Measurements from ENCODE around the gene TEAD1. TPM values are rescaled to one million over a fixed set of nuclear protein-coding genes. Genes with fewer than 3 reads are reported as not detected.

The TEAD1 gene
- total and polyA plus RNA-seq, 9 of the 15 experiments (the other 6 are each of a cell fraction or from before 2014, with no cell fraction given): 1.7 to 17.7 (median 10.8) TPM

DNA sequence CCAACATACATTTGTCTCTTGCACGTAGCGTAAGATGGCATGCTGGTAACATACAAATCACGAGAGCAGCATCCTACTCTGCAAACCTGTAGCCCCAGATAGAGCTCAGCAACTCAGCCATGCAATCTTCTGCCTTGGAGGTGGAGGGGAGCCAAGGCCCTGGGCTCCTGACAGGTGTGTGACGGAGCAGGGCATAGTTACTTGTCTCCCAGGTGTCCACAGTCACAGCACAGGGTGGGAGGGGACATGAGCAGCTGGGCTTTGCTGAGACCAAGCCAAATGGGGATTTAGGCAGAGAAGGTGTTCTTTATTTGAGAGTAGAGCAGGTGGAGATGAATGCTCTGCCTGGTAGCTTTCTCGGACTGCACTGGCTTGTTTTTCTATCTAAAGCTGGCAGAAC lies 111.7 kb downstream of the TEAD1 start:
- in situ Hi-C loops (cut with MboI) (no loop called here), intact Hi-C loops (cut with micrococcal nuclease) (no loop called here)
- no TSS peak for BruUV-seq (replicated peaks)
- no peaks in the 10 kb centered on the region for H3K79me2 ChIP-seq (ENCODE audit: control insufficient read depth, insufficient read depth, low read length)
- no peaks in the 10 kb centered on the region for H3K36me3 ChIP-seq (ENCODE audit: control insufficient read depth, insufficient read depth, low read length)
- no peaks in the 10 kb centered on the region for H3K9me1 ChIP-seq (ENCODE audit: control insufficient read depth, insufficient read depth, low read length)
- ATAC-seq (no peak), DNase-seq (ENCODE audit: extremely low read depth in 1 of 4, low spot score in 3 of 4) (no peak), FAIRE-seq (no peak)
- no peaks in the 10 kb centered on the region for H3K27me3 ChIP-seq (ENCODE audit: control insufficient read depth in 2 of 2, insufficient read depth in 2 of 2, low read length in 2 of 2)
- H3K9ac ChIP-seq (ENCODE audit: insufficient read depth in 1 of 2, low read depth in 2 of 2, low read length in 2 of 2): no peak overlapping the region
- TF ChIP-seq, protein P1, sequence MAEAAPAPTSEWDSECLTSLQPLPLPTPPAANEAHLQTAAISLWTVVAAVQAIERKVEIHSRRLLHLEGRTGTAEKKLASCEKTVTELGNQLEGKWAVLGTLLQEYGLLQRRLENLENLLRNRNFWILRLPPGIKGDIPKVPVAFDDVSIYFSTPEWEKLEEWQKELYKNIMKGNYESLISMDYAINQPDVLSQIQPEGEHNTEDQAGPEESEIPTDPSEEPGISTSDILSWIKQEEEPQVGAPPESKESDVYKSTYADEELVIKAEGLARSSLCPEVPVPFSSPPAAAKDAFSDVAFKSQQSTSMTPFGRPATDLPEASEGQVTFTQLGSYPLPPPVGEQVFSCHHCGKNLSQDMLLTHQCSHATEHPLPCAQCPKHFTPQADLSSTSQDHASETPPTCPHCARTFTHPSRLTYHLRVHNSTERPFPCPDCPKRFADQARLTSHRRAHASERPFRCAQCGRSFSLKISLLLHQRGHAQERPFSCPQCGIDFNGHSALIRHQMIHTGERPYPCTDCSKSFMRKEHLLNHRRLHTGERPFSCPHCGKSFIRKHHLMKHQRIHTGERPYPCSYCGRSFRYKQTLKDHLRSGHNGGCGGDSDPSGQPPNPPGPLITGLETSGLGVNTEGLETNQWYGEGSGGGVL (CRISPR knock-in tag; IDR thresholded peaks at IDR 0.05): no peak
- TF ChIP-seq MECOM (CRISPR knock-in tag; IDR thresholded peaks at IDR 0.05): no peak
- H3K4me1 ChIP-seq (replicated peaks in 1 of 2; ENCODE audit: control insufficient read depth in 2 of 2, insufficient read depth in 2 of 2, low read length in 2 of 2): peaks cover 0 to 11% of the 10 kb centered on the region in 2 experiments; a peak in 2 of 5 replicates
- no peak overlapping the region for H3K4me2 ChIP-seq (ENCODE audit: insufficient read depth, low read length)
- H3K27ac ChIP-seq (ENCODE audit: extremely low read depth, low read depth, low read length): no peak overlapping the region
- no peaks in the 10 kb centered on the region for H4K20me1 ChIP-seq (replicated peaks; ENCODE audit: control insufficient read depth, insufficient read depth, low read length)
- 88% methylated on average over 5 of the region's 5 CpGs for WGBS (ENCODE audit: insufficient coverage, low coverage, missing lambda C conversion rate)
- CTCF ChIA-PET (ENCODE audit: low intra/inter-chr PET ratio): no interaction called here
- H2AFZ ChIP-seq (ENCODE audit: low read depth, low read length): no peak overlapping the region
- POLR2A ChIA-PET: interaction anchor here (0.6 to 1.2 kb wide), 4 partner anchors 10 to 188 kb away, joined by 3 to 5 read pairs (median 3); no protein-coding TSS in a partner anchor
- H3K9me3 ChIP-seq (replicated peaks; ENCODE audit: control insufficient read depth, insufficient read depth, low read depth, low read length): no peaks in the 10 kb centered on the region
- H3K4me3 ChIP-seq: no peak overlapping the region

DNA sequence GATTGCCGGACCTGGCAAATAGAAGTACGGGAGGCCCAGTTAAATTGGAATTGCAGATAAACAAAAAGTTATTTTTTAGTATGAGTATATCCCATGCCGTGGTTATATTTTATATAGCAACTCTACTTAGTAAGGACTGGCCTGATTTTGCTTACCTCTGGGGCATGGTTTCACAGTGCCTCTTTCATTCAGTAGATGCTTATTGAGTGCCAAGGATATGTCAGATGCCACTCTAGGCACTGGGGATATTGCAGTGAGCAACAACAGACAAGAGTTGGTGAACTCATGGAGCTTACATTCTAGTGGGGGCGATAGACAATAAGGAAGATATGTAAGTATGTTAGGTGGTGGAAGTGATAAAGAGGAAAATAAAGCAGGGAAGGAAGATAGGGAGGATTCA lies 112.2 kb downstream of the TEAD1 start:
- no peaks in the 10 kb centered on the region for H3K9me1 ChIP-seq (ENCODE audit: control insufficient read depth, insufficient read depth, low read length)
- no peak overlapping the region for H3K4me3 ChIP-seq
- H3K27ac ChIP-seq (ENCODE audit: extremely low read depth, low read depth, low read length): no peak overlapping the region
- no peak for FAIRE-seq
- in situ Hi-C loops (cut with MboI) (no loop called here), intact Hi-C loops (cut with micrococcal nuclease) (no loop called here)
- POLR2A ChIA-PET: interaction anchor here (0.6 to 1.2 kb wide), 3 partner anchors 10 to 56 kb away, joined by 3 to 5 read pairs (median 3); no protein-coding TSS in a partner anchor
- no peak for DNase-seq (ENCODE audit: extremely low read depth in 1 of 4, low spot score in 3 of 4)
- H3K36me3 ChIP-seq (ENCODE audit: control insufficient read depth, insufficient read depth, low read length): no peaks in the 10 kb centered on the region
- H3K9me3 ChIP-seq (replicated peaks; ENCODE audit: control insufficient read depth, insufficient read depth, low read depth, low read length): no peaks in the 10 kb centered on the region
- peaks cover 4 to 11% of the 10 kb centered on the region in 2 experiments; a peak in 3 of 5 replicates for H3K4me1 ChIP-seq (replicated peaks in 1 of 2; ENCODE audit: control insufficient read depth in 2 of 2, insufficient read depth in 2 of 2, low read length in 2 of 2)
- CTCF ChIA-PET (ENCODE audit: low intra/inter-chr PET ratio): no interaction called here
- H3K9ac ChIP-seq (ENCODE audit: insufficient read depth in 1 of 2, low read depth in 2 of 2, low read length in 2 of 2): no peak overlapping the region; a peak in 1 of 4 replicates
- no peak overlapping the region for H3K4me2 ChIP-seq (ENCODE audit: insufficient read depth, low read length)
- no peaks in the 10 kb centered on the region for H3K27me3 ChIP-seq (ENCODE audit: control insufficient read depth in 2 of 2, insufficient read depth in 2 of 2, low read length in 2 of 2)
- no peak for ATAC-seq
- 72% methylated on average over 4 of the region's 4 CpGs for WGBS (ENCODE audit: insufficient coverage, low coverage, missing lambda C conversion rate)
- no peaks in the 10 kb centered on the region for H4K20me1 ChIP-seq (replicated peaks; ENCODE audit: control insufficient read depth, insufficient read depth, low read length)
- no peak overlapping the region for H2AFZ ChIP-seq (ENCODE audit: low read depth, low read length)
- no peaks in the 10 kb centered on the region for H3K79me2 ChIP-seq (ENCODE audit: control insufficient read depth, insufficient read depth, low read length)
- BruUV-seq (replicated peaks): no TSS peak
- TF ChIP-seq SNRNP70 (optimal IDR thresholded peaks at IDR 0.05; ENCODE audit: low read depth, low read length) (no peak), MTA2 (IDR thresholded peaks at IDR 0.05; ENCODE audit: low read depth) (no peak), SRSF3 (IDR thresholded peaks at IDR 0.05; ENCODE audit: insufficient read depth, low read length) (no peak), ZC3H4 (CRISPR knock-in tag; IDR thresholded peaks at IDR 0.05; ENCODE audit: borderline replicate concordance) (no peak), POLR3A (IDR thresholded peaks at IDR 0.05; ENCODE audit: borderline replicate concordance, extremely low read depth, insufficient read depth, insufficient read length) (no peak), ZNF57 (CRISPR knock-in tag; IDR thresholded peaks at IDR 0.05) (no peak)
- TF ChIP-seq, protein P2, sequence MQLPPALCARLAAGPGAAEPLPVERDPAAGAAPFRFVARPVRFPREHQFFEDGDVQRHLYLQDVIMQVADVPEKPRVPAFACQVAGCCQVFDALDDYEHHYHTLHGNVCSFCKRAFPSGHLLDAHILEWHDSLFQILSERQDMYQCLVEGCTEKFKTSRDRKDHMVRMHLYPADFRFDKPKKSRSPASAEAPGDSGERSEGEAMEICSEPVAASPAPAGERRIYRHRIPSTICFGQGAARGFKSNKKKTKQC (CRISPR knock-in tag; IDR thresholded peaks at IDR 0.05): no peak
- TF ChIP-seq, protein P3, sequence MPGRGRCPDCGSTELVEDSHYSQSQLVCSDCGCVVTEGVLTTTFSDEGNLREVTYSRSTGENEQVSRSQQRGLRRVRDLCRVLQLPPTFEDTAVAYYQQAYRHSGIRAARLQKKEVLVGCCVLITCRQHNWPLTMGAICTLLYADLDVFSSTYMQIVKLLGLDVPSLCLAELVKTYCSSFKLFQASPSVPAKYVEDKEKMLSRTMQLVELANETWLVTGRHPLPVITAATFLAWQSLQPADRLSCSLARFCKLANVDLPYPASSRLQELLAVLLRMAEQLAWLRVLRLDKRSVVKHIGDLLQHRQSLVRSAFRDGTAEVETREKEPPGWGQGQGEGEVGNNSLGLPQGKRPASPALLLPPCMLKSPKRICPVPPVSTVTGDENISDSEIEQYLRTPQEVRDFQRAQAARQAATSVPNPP (IDR thresholded peaks at IDR 0.05; ENCODE audit: borderline replicate concordance, insufficient read depth, insufficient read length): no peak
